EH (cell line): ENCODE measurements around the gene BOD1L1.
"Not testable (repeated sequence)": the region's sequence is repeated elsewhere in the genome, so short reads cannot be mapped to it uniquely, and the experiment has no call there.

ENCODE experiments used
- DNase-seq: peaks from one replicate; pipeline ENCODE4 v3.0.0-alpha.2; 2015; ENCODE audit warnings: low read depth

BOD1L1 gene

DNA sequence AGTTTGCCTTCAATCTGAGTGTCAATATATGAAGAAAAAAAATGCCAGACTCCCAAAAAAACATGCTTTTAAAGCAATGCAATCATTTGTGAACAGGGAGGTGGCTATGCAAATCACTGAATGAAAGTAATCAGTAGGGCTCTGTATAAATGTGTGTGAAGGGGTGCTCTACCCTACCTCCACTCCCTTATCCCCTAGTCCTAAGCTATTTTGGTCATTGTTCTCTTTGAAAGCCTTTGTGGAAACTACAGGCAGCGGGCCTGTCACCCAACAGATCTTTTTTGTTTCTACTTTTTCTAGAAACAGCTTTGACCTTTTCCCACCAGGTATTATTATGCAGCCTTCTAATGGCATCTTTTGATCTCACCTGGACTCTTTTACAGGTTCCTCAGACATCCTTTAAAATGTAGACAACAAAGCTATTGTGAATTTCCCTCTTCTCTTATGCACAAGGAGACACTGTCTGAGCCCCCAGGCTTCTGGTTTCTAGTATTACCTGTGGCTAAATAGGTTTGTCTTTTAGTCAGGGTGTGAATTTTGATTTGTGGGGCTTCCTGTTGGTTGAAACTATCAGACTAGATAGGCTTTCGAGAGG lies 9.2 kb downstream of the BOD1L1 start:
- no peak for DNase-seq

GRCh38 chr4:13617801-13618200 lies 9.7 kb downstream of the BOD1L1 start:
- no peak for DNase-seq

DNA sequence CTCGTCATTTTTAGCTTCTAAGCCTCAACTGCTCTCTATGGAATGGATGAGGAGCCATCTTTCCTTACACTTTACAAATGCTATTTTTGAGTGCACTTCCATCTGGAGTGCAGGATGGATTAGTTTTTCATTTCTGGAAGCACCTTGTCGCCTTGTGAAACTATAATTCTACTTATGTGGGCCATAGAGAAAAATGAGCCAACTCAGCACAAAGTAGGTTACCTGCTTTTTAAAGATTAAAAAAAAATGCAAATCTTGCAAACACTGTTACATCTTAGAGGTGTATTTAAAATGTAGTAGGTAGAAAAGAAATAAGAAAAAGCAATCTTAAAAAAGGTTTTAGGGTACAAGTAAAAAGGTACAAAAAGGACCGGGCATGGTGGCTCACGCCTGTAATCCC lies 10.9 kb downstream of the BOD1L1 start:
- DNase-seq: no peak

GRCh38 chr4:13615161-13615560 lies 12.4 kb downstream of the BOD1L1 start:
- no peak for DNase-seq

DNA sequence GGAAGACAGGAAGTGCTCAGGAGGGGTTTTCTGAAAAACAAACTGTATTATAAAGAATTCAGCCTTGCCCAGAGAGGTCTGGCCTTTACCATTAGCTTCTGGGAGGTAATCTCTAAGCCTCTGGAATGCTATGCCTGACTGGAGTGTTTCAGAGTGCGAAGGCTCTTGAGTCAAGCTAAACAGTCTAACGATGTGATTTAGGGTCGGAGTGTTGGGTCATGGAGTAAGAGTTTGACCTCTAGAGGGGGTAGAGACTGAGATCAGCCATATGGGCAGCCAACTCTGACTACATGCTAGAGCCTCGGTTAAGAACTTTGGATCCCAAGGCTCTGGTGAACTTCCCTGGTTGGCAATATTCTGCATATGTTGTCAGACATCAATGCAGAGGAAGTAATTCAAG lies 15.0 kb downstream of the BOD1L1 start:
- no peak for DNase-seq

GRCh38 chr4:13611283-13611842 lies 16.2 kb downstream of the BOD1L1 start:
- DNase-seq: peak; percentile 16

GRCh38 chr4:13605330-13605729 lies 22.2 kb downstream of the BOD1L1 start:
- DNase-seq: no peak

- DNase-seq: no peak
These were observed 25.7 kb downstream of the BOD1L1 start for GRCh38 chr4:13601848-13602247.

- DNase-seq: no peak
These were observed 26.5 kb downstream of the BOD1L1 start for GRCh38 chr4:13601048-13601447.

GRCh38 chr4:13599159-13599558 lies 28.4 kb downstream of the BOD1L1 start:
- DNase-seq: no peak

DNA sequence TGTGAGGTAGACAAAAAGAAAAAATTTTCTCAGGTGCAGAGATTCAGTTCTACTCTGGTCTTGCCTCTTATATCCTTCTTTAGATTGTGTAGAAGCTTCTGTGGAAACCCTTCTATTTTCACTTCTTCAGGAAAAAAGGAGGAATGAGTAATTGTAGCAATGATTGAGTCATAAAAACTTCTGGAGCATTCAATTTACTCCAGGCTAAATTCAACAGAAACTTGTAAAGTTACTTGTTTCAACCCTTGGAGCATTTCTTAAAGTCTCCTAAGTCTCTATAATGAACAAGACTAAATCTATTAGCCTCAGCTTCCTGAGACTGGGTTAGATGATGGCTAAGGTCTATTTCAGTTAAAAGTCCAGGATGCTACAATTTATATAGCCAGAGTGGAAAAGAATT lies 29.9 kb downstream of the BOD1L1 start:
- DNase-seq: peak; percentile 53

GRCh38 chr4:13597141-13597540 lies 30.4 kb downstream of the BOD1L1 start:
- DNase-seq: peak; percentile 3

DNA sequence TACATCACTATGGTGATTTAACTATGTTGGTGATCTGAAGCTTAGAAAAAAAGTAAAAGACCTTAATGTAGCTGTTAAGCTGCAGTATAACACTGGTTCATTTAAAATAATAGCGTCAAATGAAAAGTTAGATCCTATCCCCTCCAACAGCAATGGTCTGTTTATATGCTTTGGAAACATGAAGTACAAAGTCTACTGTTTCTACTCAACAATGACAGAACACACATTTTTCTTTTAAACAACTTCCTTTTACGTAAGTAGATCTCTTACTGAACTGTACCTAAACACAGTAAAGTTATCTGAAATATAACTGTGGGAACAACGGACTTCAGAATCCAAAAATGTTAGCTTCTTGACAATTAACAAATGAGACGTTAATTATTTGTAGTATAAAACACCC lies 35.3 kb downstream of the BOD1L1 start:
- DNase-seq: no peak

DNA sequence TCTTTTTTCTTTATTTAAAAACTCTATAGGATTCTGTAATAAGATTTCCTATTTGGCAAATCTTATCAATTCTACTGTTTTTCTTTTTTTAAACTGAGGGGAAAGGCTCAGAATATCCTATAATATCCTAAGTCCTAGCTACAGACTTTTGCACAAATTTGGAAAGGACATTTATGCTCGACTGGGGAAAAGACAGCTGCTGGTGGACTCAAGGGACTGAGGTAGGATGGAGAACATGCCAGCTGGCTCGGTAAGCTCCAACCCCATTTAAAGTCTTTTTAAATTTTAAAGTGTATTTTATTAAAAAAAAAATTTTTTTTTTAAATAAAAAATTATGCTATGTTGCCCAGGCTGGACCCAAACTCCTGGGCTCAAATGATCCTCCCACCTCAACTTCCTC lies 36.8 kb downstream of the BOD1L1 start:
- no peak for DNase-seq

DNA sequence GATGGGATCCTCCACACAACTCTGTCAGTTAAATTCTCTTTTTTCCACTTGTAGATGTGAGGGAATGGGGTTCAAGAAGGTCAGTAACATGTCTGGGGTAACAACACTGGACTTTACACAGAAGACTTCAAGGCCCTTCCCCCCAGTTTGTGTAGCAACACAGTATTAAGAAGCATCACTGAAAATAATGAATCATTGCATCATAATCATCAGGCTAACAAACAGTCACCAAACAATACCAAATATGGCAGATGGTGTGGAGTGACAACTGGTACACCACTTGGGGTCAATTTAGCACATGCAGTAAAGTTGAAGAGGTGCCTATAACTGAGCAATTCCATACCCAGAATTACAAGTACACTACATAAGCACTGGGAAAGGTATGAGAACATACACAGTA lies 38.6 kb downstream of the BOD1L1 start:
- DNase-seq: no peak

DNA sequence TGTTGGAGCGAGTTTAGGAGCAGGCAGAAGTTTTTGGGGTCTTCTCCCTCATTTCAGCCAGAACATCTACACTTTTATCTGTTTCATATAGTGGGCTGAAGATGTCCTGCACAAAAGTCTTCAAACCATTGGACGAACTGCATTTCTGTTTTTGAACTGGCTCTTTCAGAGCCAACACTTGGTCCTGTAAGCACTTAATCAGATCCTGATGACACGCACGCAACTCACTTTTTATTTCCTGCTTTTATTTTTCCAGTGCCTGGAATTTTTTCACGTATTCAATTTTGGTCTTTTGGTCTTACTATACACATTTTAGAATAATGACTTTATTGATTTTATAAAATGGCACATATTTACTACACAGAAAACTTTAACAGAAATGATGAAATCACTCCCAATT lies 43.0 kb downstream of the BOD1L1 start:
- DNase-seq: peak; percentile 13

- no peak for DNase-seq
These were observed 47.5 kb downstream of the BOD1L1 start for GRCh38 chr4:13580036-13580435.

- no peak for DNase-seq
These were observed 49.9 kb downstream of the BOD1L1 start for GRCh38 chr4:13577660-13578059.

DNA sequence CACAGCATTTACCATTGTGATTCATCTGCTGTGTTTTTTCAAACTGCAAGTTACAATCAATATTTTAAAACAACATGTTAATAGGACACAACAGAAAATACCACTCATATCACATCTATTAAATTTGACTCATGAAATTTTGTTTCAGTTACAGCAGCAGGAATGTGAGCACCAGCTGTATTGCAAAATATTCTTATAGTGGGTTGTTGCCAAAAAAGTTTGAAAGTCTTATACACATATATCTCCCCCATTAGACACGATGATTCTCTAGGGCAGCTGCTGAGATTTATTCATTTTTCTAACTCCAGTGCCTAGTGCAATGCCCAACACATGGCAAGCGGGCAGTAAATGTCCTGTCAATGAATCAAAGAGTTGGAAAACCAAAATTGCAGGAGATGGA lies 56.6 kb downstream of the BOD1L1 start:
- DNase-seq: no peak

GRCh38 chr4:13567125-13567524 lies 60.4 kb downstream of the BOD1L1 start:
- no peak for DNase-seq

GRCh38 chr4:13562876-13563275 lies 64.6 kb downstream of the BOD1L1 start:
- no peak for DNase-seq

GRCh38 chr4:13561673-13562072 lies 65.9 kb downstream of the BOD1L1 start:
- DNase-seq: no peak

- not testable (repeated sequence) for DNase-seq
These were observed 67.4 kb downstream of the BOD1L1 start for GRCh38 chr4:13560111-13560510.

- DNase-seq: peak; percentile 87
These were observed 68.1 kb downstream of the BOD1L1 start for GRCh38 chr4:13559413-13559812.
